GM19397 (cell line): ENCODE results near the gene DNAH9.

ENCODE experiments used
- ATAC-seq: cut with Tn5 transposase; IDR thresholded peaks from one replicate; pipeline ENCODE4 v1.9.1; 2021; ENCODE audit warnings: mild to moderate bottlenecking, moderate library complexity; ENCODE audit not compliant: unreplicated experiment

DNAH9 gene

DNA sequence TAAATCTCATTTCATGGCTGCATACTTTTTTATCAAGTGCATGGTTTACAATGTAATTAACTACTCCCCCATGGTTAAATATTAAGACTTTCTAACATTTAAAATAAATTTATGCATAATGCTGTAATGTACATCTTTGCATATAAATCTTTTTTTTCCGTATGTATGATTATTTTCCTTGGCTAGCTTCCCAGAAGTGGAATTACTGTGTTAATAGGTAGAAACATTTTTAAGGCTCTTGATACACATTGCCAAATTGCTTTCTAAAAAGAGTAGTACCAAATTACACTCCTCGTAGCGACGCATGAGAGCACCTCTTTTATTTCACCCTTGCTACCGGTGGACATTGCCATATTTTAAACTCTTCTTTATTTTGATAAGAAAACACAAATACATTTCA, 141.1 kb downstream of the DNAH9 start:
- no peak for ATAC-seq

- no peak for ATAC-seq
Measured at GRCh38 chr17:11739848-11740247, 141.6 kb downstream of the DNAH9 start.

- no peak for ATAC-seq
Measured at GRCh38 chr17:11742886-11743285, 144.6 kb downstream of the DNAH9 start.

GRCh38 chr17:11744696-11745095, 146.4 kb downstream of the DNAH9 start:
- no peak for ATAC-seq

DNA sequence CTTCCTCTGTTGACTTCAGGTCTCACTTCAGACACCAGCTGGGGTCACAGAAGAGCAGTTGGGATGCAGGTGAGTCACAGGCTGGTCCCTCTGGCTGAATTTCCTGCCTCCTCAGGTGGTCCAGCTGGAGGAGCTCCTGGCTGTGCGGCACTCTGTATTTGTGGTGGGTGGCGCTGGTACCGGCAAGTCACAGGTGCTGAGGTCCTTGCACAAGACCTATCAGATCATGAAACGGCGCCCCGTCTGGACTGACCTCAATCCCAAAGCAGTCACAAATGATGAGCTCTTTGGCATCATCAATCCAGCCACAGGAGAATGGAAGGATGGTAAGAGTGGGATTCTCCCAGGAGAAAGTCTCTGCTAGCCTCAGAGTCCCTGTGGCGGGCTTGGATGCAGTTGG, 149.2 kb downstream of the DNAH9 start:
- no peak for ATAC-seq

- ATAC-seq, result no peak
Measured at GRCh38 chr17:11757815-11758214, 159.5 kb downstream of the DNAH9 start.

DNA sequence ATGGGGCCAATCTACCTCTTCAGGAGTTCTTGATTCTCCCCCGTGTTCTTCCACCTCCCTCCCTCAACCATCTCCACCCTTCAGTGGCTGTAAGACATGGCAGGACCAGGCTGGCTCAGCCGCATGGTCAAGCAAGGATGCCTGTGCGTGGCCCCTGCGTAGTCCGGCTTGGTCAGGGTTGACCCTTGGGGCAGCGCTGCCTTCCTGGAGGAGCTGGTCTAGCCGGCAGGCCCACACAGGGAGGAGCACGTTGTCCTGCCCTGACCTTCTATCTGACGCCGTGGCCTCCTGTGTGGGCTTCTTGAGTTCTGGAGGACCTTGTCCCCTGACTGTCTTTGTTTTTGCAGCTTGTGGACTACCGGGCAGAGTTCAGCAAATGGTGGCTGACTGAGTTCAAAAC, 169.8 kb downstream of the DNAH9 start:
- ATAC-seq, result no peak

DNA sequence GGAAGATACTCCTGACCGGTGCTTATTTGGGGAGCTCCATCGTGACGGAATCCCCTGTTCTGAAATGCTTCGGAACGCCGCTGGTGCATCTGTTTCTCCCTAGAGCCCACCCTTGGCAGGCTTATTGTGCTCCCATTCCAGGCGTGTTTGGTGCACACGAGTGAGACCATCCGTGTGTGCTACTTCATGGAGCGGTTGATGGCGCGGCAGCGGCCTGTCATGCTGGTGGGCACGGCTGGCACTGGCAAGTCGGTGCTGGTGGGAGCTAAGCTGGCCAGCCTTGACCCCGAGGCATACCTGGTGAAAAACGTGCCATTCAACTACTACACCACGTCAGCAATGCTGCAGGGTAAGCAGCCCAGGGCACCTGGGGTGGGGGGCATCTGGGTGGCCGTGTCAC, 170.7 kb downstream of the DNAH9 start:
- ATAC-seq, result no peak

GRCh38 chr17:11772031-11772430, 173.8 kb downstream of the DNAH9 start:
- no peak for ATAC-seq

GRCh38 chr17:11779892-11780291, 181.6 kb downstream of the DNAH9 start:
- ATAC-seq, result no peak

DNA sequence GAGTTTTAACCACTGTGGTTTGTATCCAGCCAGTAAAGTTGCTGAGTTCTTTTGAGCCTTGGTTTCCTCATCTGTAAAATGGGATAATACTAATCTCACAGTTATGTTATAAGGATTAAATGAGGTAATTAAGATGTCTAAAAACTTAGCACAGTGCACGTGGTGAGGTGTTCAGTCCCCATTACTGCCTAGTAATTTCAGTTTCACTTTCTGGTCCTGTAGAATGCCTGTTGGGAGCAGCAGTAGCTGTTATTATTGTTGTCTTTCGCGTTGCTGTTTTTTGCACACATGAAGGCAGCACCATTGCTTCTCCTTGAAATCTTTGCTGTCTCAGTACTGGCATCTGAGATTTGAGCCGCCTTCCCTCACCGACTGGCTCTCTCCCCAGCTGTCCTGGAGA, 182.4 kb downstream of the DNAH9 start:
- no peak for ATAC-seq

DNA sequence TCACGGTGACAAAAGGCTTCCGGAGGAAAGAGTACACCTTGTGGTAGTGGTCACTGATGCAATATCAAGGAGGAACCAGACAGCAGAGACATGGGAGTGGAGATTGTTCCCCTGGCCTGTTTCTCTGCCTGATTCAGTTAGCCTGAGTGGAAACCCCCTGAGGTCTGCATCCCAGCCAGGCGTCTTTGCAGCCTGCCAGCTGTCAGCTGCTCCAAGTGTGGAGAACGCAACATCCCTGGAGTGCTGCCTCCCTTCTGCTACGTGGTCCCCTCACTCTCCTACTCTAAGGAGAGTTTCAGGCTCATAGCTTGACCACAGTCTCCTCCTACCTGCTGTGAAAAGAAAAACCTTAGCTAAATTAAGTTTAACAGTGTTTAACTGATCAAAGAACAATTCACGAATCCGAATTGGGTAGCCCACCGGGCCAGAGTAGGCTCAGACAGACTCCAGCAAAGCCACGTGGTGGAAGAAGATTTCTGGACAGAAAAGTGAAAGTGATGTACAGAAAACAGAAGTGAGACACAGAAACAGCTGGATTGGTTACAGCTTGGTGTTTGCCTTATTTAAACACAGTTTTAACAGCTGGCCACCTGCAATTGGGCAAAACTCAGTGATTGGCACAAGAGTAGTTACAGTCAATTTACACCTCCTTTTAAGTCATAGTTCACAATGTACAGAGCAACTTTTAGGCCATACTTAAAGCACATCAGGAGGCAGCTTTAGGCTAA, 188.6 kb downstream of the DNAH9 start:
- no peak for ATAC-seq

DNA sequence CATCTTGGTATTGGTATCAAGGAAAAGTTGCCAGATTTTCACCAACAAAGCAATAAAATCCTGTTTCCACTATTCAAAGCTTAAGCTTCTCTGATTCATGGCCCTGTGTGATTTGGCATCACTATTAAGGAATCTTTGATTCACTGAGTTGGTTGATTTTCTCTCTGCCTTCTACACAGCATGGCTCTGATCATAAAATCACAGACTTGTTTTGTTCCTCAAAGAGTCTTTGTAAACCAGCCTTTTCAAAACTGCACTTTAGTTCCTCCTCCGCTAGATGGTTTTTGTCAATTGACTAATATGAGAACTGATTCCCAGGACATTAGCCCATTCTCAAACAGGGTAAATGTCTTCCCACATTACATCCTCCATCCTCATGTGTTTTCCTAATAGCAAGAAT, 197.6 kb downstream of the DNAH9 start:
- no peak for ATAC-seq

GRCh38 chr17:11797803-11798202, 199.5 kb downstream of the DNAH9 start:
- no peak for ATAC-seq

DNA sequence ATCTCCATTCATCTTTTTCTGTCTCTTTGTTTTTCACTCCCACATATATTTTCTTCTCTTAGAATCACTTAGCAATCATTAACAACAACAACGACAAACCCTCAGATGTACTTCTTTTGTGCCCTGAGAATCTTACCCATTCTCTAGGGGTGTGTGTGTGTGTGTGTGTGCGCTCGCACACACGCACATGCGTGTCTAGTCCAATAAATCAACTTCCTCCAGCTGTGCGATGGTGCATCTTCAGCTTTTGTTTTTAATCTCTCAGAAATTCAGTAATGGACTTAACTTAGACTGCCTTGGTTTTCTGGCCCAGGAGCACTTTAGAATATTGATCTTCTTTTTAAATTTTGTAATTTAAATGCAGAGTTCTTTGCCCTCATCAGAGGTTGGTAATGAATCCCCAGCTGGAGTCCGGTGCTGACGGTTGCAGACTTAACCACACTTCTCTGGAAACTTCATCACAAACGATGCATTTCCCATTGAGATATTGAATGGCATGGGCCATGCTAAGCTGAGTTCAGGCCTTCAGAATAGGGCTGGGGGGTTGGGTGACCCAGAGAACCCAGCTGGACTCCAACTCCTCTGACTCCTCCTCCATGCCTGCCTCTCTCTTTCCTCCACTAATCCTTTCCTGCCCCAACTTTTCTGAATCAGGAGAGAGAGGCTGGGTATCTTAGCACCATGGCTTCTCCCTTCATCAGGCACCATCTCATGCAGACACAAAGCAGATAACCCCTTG, 205.1 kb downstream of the DNAH9 start:
- no peak for ATAC-seq

DNA sequence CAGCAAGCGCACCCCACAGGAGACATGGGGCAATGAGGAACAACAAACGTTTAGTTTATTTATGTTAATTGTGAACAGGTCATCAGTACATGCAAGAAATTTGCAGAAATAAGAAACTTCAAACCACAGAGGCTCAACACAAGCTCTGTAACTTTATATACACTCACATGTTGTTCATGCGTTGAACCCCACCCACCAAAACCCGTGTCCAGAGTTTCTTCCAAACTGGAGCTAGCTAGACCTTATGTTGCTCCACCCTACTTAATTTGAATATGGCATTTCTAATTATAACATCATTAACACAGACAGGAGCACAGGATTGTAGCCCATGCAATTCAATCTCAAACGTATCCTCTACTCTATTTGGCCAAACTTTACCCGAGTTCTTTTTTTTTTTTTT, 206.9 kb downstream of the DNAH9 start:
- ATAC-seq, result no peak

DNA sequence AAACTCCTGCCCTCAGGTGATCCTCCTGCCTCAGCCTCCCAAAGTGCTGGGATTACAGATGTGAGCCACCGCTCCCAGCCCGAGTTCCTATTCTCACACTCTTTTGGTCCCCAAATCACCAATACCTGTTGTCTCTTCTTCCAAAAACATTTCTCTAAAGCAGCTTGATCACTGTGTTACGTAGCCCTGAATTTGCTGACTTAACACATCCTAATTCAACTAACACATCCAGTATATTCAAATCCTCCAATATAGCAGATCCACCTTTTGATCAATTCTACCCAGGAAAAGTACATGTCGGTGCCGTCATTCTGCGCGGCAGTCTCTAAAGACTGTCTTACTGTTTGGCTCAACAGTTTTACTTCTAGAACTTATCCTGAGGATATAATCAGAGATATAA, 207.7 kb downstream of the DNAH9 start:
- no peak for ATAC-seq

- ATAC-seq, result no peak
Measured at GRCh38 chr17:11807606-11808005, 209.3 kb downstream of the DNAH9 start.

DNA sequence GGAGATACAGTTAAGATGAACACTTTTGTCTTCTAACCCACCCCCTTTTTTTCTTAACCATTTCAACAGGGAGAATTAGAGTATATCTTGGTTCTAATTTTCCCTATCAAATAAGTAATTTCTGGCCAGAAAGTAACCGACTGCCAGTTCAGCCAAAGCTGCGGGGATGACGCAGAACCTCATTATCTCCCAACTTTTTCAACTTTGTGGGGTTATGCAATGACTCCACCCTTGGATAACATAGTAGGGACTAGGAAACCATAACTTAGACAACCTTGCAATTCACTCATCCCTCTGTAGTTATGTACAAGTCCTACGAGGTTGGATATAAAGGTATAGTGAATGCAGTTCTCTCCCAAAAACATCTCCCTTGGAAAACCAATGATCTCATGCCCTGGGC, 215.0 kb downstream of the DNAH9 start:
- ATAC-seq, result no peak

GRCh38 chr17:11813871-11814270, 215.6 kb downstream of the DNAH9 start:
- ATAC-seq, result no peak

GRCh38 chr17:11814655-11815262, 216.5 kb downstream of the DNAH9 start:
- no peak for ATAC-seq

DNA sequence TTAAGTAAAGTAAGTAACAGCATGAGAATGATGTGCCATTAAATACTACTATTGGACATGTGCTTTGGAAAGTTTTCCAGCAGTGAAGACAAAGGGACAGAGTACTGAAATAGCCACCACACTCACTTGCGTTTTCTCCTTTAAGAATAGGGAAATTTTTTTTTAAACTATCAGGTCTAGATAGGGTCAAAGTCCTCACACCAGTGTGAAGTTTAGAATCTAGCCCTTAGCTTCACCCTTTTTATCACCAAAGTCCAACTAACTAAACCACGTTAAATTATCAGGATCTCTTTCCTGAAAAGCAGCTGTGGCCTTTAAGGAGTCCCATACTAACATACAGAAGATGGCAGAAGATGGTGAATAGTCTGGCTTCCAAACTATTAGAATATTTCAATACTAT, 218.1 kb downstream of the DNAH9 start:
- no peak for ATAC-seq
